Measurements from ENCODE around the gene SLC31A1. TPM values are rescaled to one million over a fixed set of nuclear protein-coding genes. Genes with fewer than 3 reads are reported as not detected.

Gene SLC31A1
- total RNA-seq, 3 donors from 2014 or later (not counting 1 experiment from before 2014, with no cell fraction given): 7.9 to 27.8 (median 11.8) TPM

- DNase-seq (no peak), ATAC-seq (no peak)
- H3K27ac Mint-ChIP-seq: no peak overlapping the region
- H3K9me3 Mint-ChIP-seq: no peaks in the 10 kb centered on the region
- intact Hi-C loops (cut with micrococcal nuclease): no loop called here
- no peaks in the 10 kb centered on the region for H3K9me3 ChIP-seq (ENCODE audit: control insufficient read depth, insufficient read depth, low read length)
- no peaks in the 10 kb centered on the region for H3K27me3 Mint-ChIP-seq (ENCODE audit: low read depth in 2 of 2)
- TF ChIP-seq CTCF (IDR thresholded peaks at IDR 0.05): no peak
- no peaks in the 10 kb centered on the region for H3K4me1 ChIP-seq (ENCODE audit: control insufficient read depth, insufficient read depth, low read length)
- peaks cover 39% of the 10 kb centered on the region for H3K36me3 ChIP-seq (ENCODE audit: control insufficient read depth, insufficient read depth, low read length)
- H3K27me3 ChIP-seq (ENCODE audit: control insufficient read depth, insufficient read depth, low read length): no peaks in the 10 kb centered on the region
- 96% methylated on average over 3 of the region's 3 CpGs for WGBS (ENCODE audit: insufficient coverage)
- H3K4me3 Mint-ChIP-seq: no peak overlapping the region
- H3K4me1 Mint-ChIP-seq: peaks cover 5 to 11% of the 10 kb centered on the region in 2 donors
- no peak overlapping the region for H3K27ac ChIP-seq (ENCODE audit: low read length)
- H3K36me3 Mint-ChIP-seq: peaks cover 10% of the 10 kb centered on the region
- no peak overlapping the region for H3K4me3 ChIP-seq (ENCODE audit: low read length)
Measured at GRCh38 chr9:113266174-113266573, 44.8 kb downstream of the SLC31A1 start.

- H3K27ac Mint-ChIP-seq: peak overlapping the region in 1 of 2 donors; percentile 53
- H3K9me3 Mint-ChIP-seq: no peaks in the 10 kb centered on the region
- no peaks in the 10 kb centered on the region for H3K9me3 ChIP-seq (ENCODE audit: control insufficient read depth, insufficient read depth, low read length)
- H3K27me3 ChIP-seq (ENCODE audit: control insufficient read depth, insufficient read depth, low read length): no peaks in the 10 kb centered on the region
- peaks cover 5 to 12% of the 10 kb centered on the region in 2 donors for H3K4me1 Mint-ChIP-seq
- intact Hi-C loops (cut with micrococcal nuclease): no loop called here
- H3K4me1 ChIP-seq (ENCODE audit: control insufficient read depth, insufficient read depth, low read length): no peaks in the 10 kb centered on the region
- no peak overlapping the region for H3K27ac ChIP-seq (ENCODE audit: low read length)
- H3K4me3 ChIP-seq (ENCODE audit: low read length): no peak overlapping the region
- 96% methylated on average over 4 of the region's 4 CpGs for WGBS (ENCODE audit: insufficient coverage)
- no peak for DNase-seq
- no peaks in the 10 kb centered on the region for H3K27me3 Mint-ChIP-seq (ENCODE audit: low read depth in 2 of 2)
- no peak for ATAC-seq
- TF ChIP-seq CTCF (IDR thresholded peaks at IDR 0.05): no peak
- peaks cover 13% of the 10 kb centered on the region for H3K36me3 Mint-ChIP-seq
- peaks cover 58% of the 10 kb centered on the region for H3K36me3 ChIP-seq (ENCODE audit: control insufficient read depth, insufficient read depth, low read length)
- no peak overlapping the region for H3K4me3 Mint-ChIP-seq
Measured at GRCh38 chr9:113267911-113268566, 46.7 kb downstream of the SLC31A1 start.

DNA sequence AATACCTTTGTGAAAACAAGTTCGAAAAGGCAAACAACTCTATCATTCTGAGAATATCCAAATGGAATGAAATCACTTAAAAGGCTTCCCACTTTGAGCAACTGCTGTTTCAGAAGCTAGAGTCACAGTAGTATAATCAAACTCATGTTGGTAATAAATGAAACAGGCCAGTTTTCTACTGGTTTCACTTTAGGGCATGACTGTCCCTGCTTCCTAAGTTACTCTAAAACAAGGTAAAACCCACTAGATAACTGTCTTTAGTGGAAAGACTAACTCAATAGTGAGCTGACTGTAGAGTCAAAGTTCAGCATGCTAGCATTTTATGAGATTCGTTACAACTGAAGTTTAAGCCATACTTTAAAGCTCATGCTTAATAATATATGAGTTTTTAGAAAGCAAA is 48.0 kb downstream of the SLC31A1 start:
- no peaks in the 10 kb centered on the region for H3K9me3 ChIP-seq (ENCODE audit: control insufficient read depth, insufficient read depth, low read length)
- no peaks in the 10 kb centered on the region for H3K27me3 Mint-ChIP-seq (ENCODE audit: low read depth in 2 of 2)
- peaks cover 62% of the 10 kb centered on the region for H3K36me3 ChIP-seq (ENCODE audit: control insufficient read depth, insufficient read depth, low read length)
- peaks cover 13% of the 10 kb centered on the region for H3K36me3 Mint-ChIP-seq
- no peak for ATAC-seq
- H3K9me3 Mint-ChIP-seq: no peaks in the 10 kb centered on the region
- intact Hi-C loops (cut with micrococcal nuclease): no loop called here
- H3K4me1 Mint-ChIP-seq: peaks cover 5 to 12% of the 10 kb centered on the region in 2 donors
- DNase-seq: no peak
- no peak for TF ChIP-seq CTCF (IDR thresholded peaks at IDR 0.05)
- H3K27me3 ChIP-seq (ENCODE audit: control insufficient read depth, insufficient read depth, low read length): no peaks in the 10 kb centered on the region
- H3K27ac Mint-ChIP-seq: no peak overlapping the region
- no peak overlapping the region for H3K4me3 Mint-ChIP-seq
- no peaks in the 10 kb centered on the region for H3K4me1 ChIP-seq (ENCODE audit: control insufficient read depth, insufficient read depth, low read length)
- no peak overlapping the region for H3K4me3 ChIP-seq (ENCODE audit: low read length)
- 100% methylated on average over 1 of the region's 2 CpGs for WGBS (ENCODE audit: insufficient coverage)
- H3K27ac ChIP-seq (ENCODE audit: low read length): no peak overlapping the region

GRCh38 chr9:113269871-113270270 is 48.5 kb downstream of the SLC31A1 start:
- Mint-ChIP-seq H3K27me3 (ENCODE audit: low read depth in 2 of 2) (no peaks in the 10 kb centered on the region), H3K36me3 (peaks cover 13% of the 10 kb centered on the region), H3K9me3 (no peaks in the 10 kb centered on the region), H3K4me1 (peaks cover 5 to 12% of the 10 kb centered on the region in 2 donors), H3K27ac (no peak overlapping the region), H3K4me3 (no peak overlapping the region)
- no peak for ATAC-seq
- no peak overlapping the region for H3K27ac ChIP-seq (ENCODE audit: low read length)
- 100% methylated on average over 1 of the region's 2 CpGs for WGBS (ENCODE audit: insufficient coverage)
- peaks cover 3% of the 10 kb centered on the region for H3K4me1 ChIP-seq (ENCODE audit: control insufficient read depth, insufficient read depth, low read length)
- no peak for TF ChIP-seq CTCF (IDR thresholded peaks at IDR 0.05)
- H3K4me3 ChIP-seq (ENCODE audit: low read length): no peak overlapping the region
- H3K9me3 ChIP-seq (ENCODE audit: control insufficient read depth, insufficient read depth, low read length): no peaks in the 10 kb centered on the region
- no peak for DNase-seq
- H3K27me3 ChIP-seq (ENCODE audit: control insufficient read depth, insufficient read depth, low read length): no peaks in the 10 kb centered on the region
- intact Hi-C loops (cut with micrococcal nuclease): loop anchor here (10.0 kb wide), 1 partner anchor 245 kb away; no protein-coding TSS in a partner anchor
- H3K36me3 ChIP-seq (ENCODE audit: control insufficient read depth, insufficient read depth, low read length): peaks cover 62% of the 10 kb centered on the region
